HepG2 (cell line): Measurements from ENCODE around the gene CAPS2. TPM values are rescaled to one million over a fixed set of nuclear protein-coding genes. Genes with fewer than 3 reads are reported as not detected.

Source experiments
- ATAC-seq: fragments of 200-7000 bp; cut with Tn5 transposase; 3 replicates; pipeline ENCODE4 v1.9.1; 2020; ENCODE audit warnings: mild to moderate bottlenecking, moderate library complexity
- BruUV-seq: library from RNA; stranded (reverse); fragments of 400-500 nt; replicated peaks from 2 replicates; lab custom pipeline; 2021; lab: Mats Ljungman, UMichigan
- CTCF ChIA-PET: fragments of 300-600 bp; formaldehyde crosslinking; extraction: SDS; loops from one replicate; lab custom pipeline; 2021; ENCODE audit warnings: low total read pairs, inconsistent platforms, low intra/inter-chr PET ratio; lab: Yijun Ruan, JAX
- POLR2A ChIA-PET: fragments of 350-600 bp; sonication (Branson Sonifier 250); formaldehyde crosslinking; loops from one replicate; lab custom pipeline; 2020; ENCODE audit warnings: antibody characterized with exemption, inconsistent platforms; lab: Yijun Ruan, JAX
- DNase-seq: peaks from one replicate; pipeline ENCODE4 v3.0.0-alpha.2; 2015; ENCODE audit warnings: low spot score
- FAIRE-seq: peaks from 3 replicates; lab custom pipeline; 2011; peaks lifted over from hg19 to GRCh38; lab: Jason Lieb, UNC
- H2AFZ ChIP-seq: one replicate; pipeline ENCODE4 v1.6.1; 2011; ENCODE audit warnings: low read length, inconsistent platforms
- H3K27ac ChIP-seq: fragments of 300-600 bp; 3 replicates; pipeline ENCODE4 v1.8.0; 2011; ENCODE audit warnings: mixed run types, mild to moderate bottlenecking, mixed read lengths, low read length, inconsistent platforms; ENCODE audit not compliant: insufficient read depth; ENCODE audit errors: extremely low read length
- H3K27me3 ChIP-seq, 2 experiments: fragments of 200-600 bp in 1 of 2; 2 replicates in 1 of 2; 3 replicates in 1 of 2; pipeline versions ENCODE4 v1.6.0 to v1.8.0; 2011; ENCODE audit warnings: low read length in 2 of 2, mild to moderate bottlenecking in 2 of 2, moderate library complexity in 2 of 2, inconsistent platforms in 1 of 2; ENCODE audit not compliant: insufficient read depth in 2 of 2, control insufficient read depth in 1 of 2
- H3K36me3 ChIP-seq, 2 experiments: fragments of 200-600 bp in 1 of 2; replicated peaks in 1 of 2; 2 replicates in 1 of 2; 3 replicates in 1 of 2; pipeline versions ENCODE4 v1.5.1 to v1.8.0; 2011; ENCODE audit warnings: low read length in 2 of 2, inconsistent platforms in 1 of 2; ENCODE audit not compliant: insufficient read depth in 2 of 2, control insufficient read depth in 1 of 2
- H3K4me1 ChIP-seq: 2 replicates; pipeline ENCODE4 v1.5.1; 2012; ENCODE audit warnings: low read length, inconsistent platforms; ENCODE audit not compliant: insufficient read depth
- H3K4me2 ChIP-seq: 2 replicates; pipeline ENCODE4 v1.6.0; 2011; ENCODE audit warnings: low read depth, low read length, inconsistent platforms
- H3K4me3 ChIP-seq, 3 experiments: fragments of 200-600 bp in 1 of 3; sonication (generic), shearing (Covaris generic) in 1 of 3; replicated peaks in 1 of 3; 2 replicates each; pipeline ENCODE4 v1.5.1; 2011 to 2016; ENCODE audit warnings: low read length in 3 of 3, inconsistent platforms in 2 of 3, low read depth in 2 of 3, mild to moderate bottlenecking in 2 of 3, control low read depth in 1 of 3, mixed read lengths in 1 of 3; ENCODE audit not compliant: insufficient read depth in 1 of 3
- H3K79me2 ChIP-seq: one replicate; pipeline ENCODE4 v1.6.1; 2011; ENCODE audit warnings: low read length, inconsistent platforms; ENCODE audit not compliant: insufficient read depth
- H3K9ac ChIP-seq: 2 replicates; pipeline ENCODE4 v1.6.0; 2011; ENCODE audit warnings: mild to moderate bottlenecking, low read depth, low read length, inconsistent platforms; ENCODE audit not compliant: insufficient read depth
- H3K9me3 ChIP-seq: 2 replicates; pipeline ENCODE4 v1.5.1; 2012; ENCODE audit warnings: mild to moderate bottlenecking, low read length
- H4K20me1 ChIP-seq: 2 replicates; pipeline ENCODE4 v1.6.0; 2011; ENCODE audit warnings: inconsistent platforms, mild to moderate bottlenecking, low read length, moderate library complexity; ENCODE audit not compliant: insufficient read depth
- CCAR2 ChIP-seq: fragments of 200-400 bp; formaldehyde crosslinking; optimal IDR thresholded peaks from 2 replicates; pipeline ENCODE3; 2018; ENCODE audit warnings: low read depth, mild to moderate bottlenecking, low read length, moderate library complexity
- HOXD1 ChIP-seq: sonication (generic); formaldehyde crosslinking; IDR thresholded peaks from 2 replicates; pipeline ENCODE4 v1.5.0; 2020; ENCODE audit warnings: missing genetic modification reagents
- NCOA1 ChIP-seq: sonication (generic); formaldehyde crosslinking; IDR thresholded peaks from 2 replicates; pipeline ENCODE4 v1.9.0; 2021; ENCODE audit warnings: missing genetic modification reagents
- PHF20 ChIP-seq: sonication (generic); formaldehyde crosslinking; IDR thresholded peaks from 2 replicates; pipeline ENCODE4 v1.5.0; 2020; ENCODE audit warnings: mild to moderate bottlenecking, missing genetic modification reagents
- PRMT3 ChIP-seq: sonication (generic); formaldehyde crosslinking; IDR thresholded peaks from 2 replicates; pipeline ENCODE4 v1.8.1; 2022; ENCODE audit warnings: low read depth, mild to moderate bottlenecking, moderate library complexity, missing genetic modification reagents, borderline replicate concordance
- SNAPC2 ChIP-seq: sonication (generic); formaldehyde crosslinking; IDR thresholded peaks from 2 replicates; pipeline ENCODE4 v1.8.1; 2022; ENCODE audit warnings: mild to moderate bottlenecking, missing genetic modification reagents
- STAG1 ChIP-seq: sonication (generic); formaldehyde crosslinking; IDR thresholded peaks from 2 replicates; pipeline ENCODE4 v1.4.0; 2020; ENCODE audit warnings: missing genetic modification reagents
- TEAD3 ChIP-seq: optimal IDR thresholded peaks from 2 replicates; pipeline ENCODE3; 2016; ENCODE audit warnings: borderline replicate concordance
- ZNF20 ChIP-seq: sonication (generic); formaldehyde crosslinking; IDR thresholded peaks from 2 replicates; pipeline ENCODE4 v1.4.0; 2020; ENCODE audit warnings: mild to moderate bottlenecking, moderate library complexity, missing genetic modification reagents
- ZNF547 ChIP-seq: sonication (generic); formaldehyde crosslinking; IDR thresholded peaks from 2 replicates; pipeline ENCODE4 v1.5.1; 2020; ENCODE audit warnings: mild to moderate bottlenecking, missing genetic modification reagents
- ZNF589 ChIP-seq: sonication (generic); formaldehyde crosslinking; conservative IDR thresholded peaks from 2 replicates; pipeline ENCODE4 v1.8.0; 2022; ENCODE audit warnings: mild to moderate bottlenecking, moderate library complexity, missing genetic modification reagents
- ZNF724P ChIP-seq: sonication (generic); formaldehyde crosslinking; IDR thresholded peaks from 2 replicates; pipeline ENCODE4 v1.8.0; 2022; ENCODE audit warnings: missing genetic modification reagents, borderline replicate concordance
- WGBS: methylation state at CpG from one replicate; pipeline ENCODE4 v1.1.6; 2017; ENCODE audit warnings: low lambda C conversion rate; 5-methylcytosine and 5-hydroxymethylcytosine counted together
- in situ Hi-C: cut with HindIII; loops from 2 replicates; pipeline ENCODE4 v1.10.0; 2017; ENCODE audit warnings: low pct_unique_long_range_greater_than_20kb; ENCODE audit not compliant: extremely low pct_ligation_motif_present
- intact Hi-C: fragments of 100-400 bp; cut with micrococcal nuclease; formaldehyde crosslinking; loops from one replicate; pipeline ENCODE4 v1.10.0; 2022; ENCODE audit not compliant: unreplicated experiment
- polyA plus RNA-seq, 8 experiments: library from polyadenylated mRNA; depleted of rRNA in 3 of 8; stranded (reverse) in 7 of 8; unstranded in 1 of 8; fragments of >200 nt; fragmentation: Illumina TruSeq in 4 of 8; extraction: Trizol in 4 of 8; gene quantifications; 2 replicates each; pipeline versions ENCODE4 v1.2.1 to v1.2.3, GENCODE V29; 2011 to 2016; ENCODE audit warnings: low read depth in 4 of 8, missing spikeins in 1 of 8, mixed read lengths in 1 of 8; ENCODE audit not compliant: insufficient read depth in 1 of 8
- total RNA-seq, 5 experiments: library from RNA; depleted of rRNA; stranded (reverse); fragments of >200 nt; fragmentation: Illumina TruSeq; extraction: Trizol; gene quantifications; 2 replicates each; pipeline ENCODE4 v1.2.3, GENCODE V29; 2016; ENCODE audit warnings: low read depth in 1 of 5
- TF ChIP-seq, protein P1 (sequence below): sonication (generic); formaldehyde crosslinking; IDR thresholded peaks from 2 replicates; pipeline ENCODE4 v1.4.0; 2020; ENCODE audit warnings: missing genetic modification reagents
- TF ChIP-seq, protein P2 (sequence below): IDR thresholded peaks from 2 replicates; pipeline ENCODE4 v1.6.1; 2016; ENCODE audit warnings: low read depth, borderline replicate concordance
- TF ChIP-seq, protein P3 (sequence below): sonication (generic); formaldehyde crosslinking; IDR thresholded peaks from 2 replicates; pipeline ENCODE4 v1.4.0; 2020; ENCODE audit warnings: missing genetic modification reagents, borderline replicate concordance

Gene CAPS2
- total and polyA plus RNA-seq, 2 of the 13 experiments (the other 11 are each of a cell fraction or from before 2014, with no cell fraction given): 0.11 TPM; not detected in 1

DNA sequence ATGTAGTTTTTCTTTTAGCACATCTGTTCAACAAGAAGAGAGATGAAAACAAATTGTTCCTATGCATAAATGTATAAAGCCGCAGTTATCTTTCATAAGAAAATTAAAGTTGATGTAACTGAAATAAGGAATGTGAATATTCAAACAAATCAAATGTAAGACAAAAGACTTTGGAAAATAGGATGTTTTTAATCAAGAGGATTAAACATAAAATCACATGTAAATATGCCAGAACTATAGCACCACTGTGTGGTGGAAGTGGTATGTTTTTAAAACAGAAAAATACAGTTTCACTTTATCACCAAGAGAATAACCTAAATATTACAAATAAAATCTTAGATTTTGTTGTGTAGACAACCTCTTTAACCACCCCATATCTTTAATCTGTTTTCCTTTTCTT, 40.4 kb downstream of the CAPS2 start:
- H3K27me3 ChIP-seq: no peaks in the 10 kb centered on the region
- intact Hi-C loops: loop anchor here (1.0 kb wide), 1 partner anchor 486 kb away; no protein-coding TSS in a partner anchor
- H3K27ac ChIP-seq: no peak overlapping the region
- no peaks in the 10 kb centered on the region for H3K9me3 ChIP-seq
- ChIA-PET POLR2A (no interaction called here), CTCF (no interaction called here)
- DNase-seq: no peak
- no peak overlapping the region for H2AFZ ChIP-seq
- H3K79me2 ChIP-seq: no peaks in the 10 kb centered on the region
- no peak for FAIRE-seq
- 38% methylated on average over 1 of the region's 1 CpG for WGBS
- no peaks in the 10 kb centered on the region for H3K4me1 ChIP-seq
- H3K36me3 ChIP-seq: no peaks in the 10 kb centered on the region
- no peak overlapping the region for H3K4me2 ChIP-seq
- ATAC-seq: no peak
- H4K20me1 ChIP-seq: no peaks in the 10 kb centered on the region; the same call in 1 of the 2 replicates
- in situ Hi-C loops: no loop called here
- TF ChIP-seq CCAR2 (no peak), STAG1 (CRISPR knock-in tag) (peak; percentile 35; the same call in 1 of the 2 replicates), SNAPC2 (CRISPR knock-in tag) (no peak)
- no peak overlapping the region for H3K4me3 ChIP-seq
- H3K9ac ChIP-seq: no peak overlapping the region
- BruUV-seq: no TSS peak

DNA sequence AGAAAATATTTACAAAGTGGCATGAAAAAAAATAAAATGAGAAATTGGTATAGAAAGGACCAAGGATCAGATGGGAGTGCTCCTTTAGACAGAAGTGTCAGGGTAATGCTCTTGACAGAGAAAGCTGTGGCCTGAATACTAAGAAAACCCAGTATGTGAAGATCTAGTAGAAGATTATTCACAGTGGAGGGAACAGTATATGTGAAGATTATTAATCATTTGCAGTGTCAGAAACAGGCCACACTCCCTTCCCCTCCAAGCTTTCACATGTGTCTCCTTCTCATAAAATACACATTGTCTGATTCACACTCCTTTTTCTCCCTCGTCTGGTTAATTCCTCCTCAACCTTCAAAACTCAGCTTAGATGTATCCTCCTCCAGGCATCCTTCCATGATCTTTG, 41.3 kb downstream of the CAPS2 start:
- intact Hi-C loops: loop anchor here (1.0 kb wide), 1 partner anchor 486 kb away; no protein-coding TSS in a partner anchor
- no peaks in the 10 kb centered on the region for H3K9me3 ChIP-seq
- 0% methylated on average over 1 of the region's 1 CpG for WGBS
- H2AFZ ChIP-seq: no peak overlapping the region
- in situ Hi-C loops: no loop called here
- no peak overlapping the region for H3K27ac ChIP-seq
- no peaks in the 10 kb centered on the region for H3K79me2 ChIP-seq
- CTCF ChIA-PET: no interaction called here
- no peaks in the 10 kb centered on the region for H3K36me3 ChIP-seq
- no peaks in the 10 kb centered on the region for H3K27me3 ChIP-seq
- H3K9ac ChIP-seq: no peak overlapping the region
- H3K4me3 ChIP-seq: no peak overlapping the region
- ATAC-seq (no peak), DNase-seq (no peak), FAIRE-seq (no peak)
- no peaks in the 10 kb centered on the region for H3K4me1 ChIP-seq
- no TSS peak for BruUV-seq
- no peaks in the 10 kb centered on the region; the same call in 1 of the 2 replicates for H4K20me1 ChIP-seq
- POLR2A ChIA-PET: no interaction called here
- no peak overlapping the region for H3K4me2 ChIP-seq
- TF ChIP-seq NCOA1 (CRISPR knock-in tag) (no peak), TEAD3 (no peak), ZNF589 (no peak), PRMT3 (CRISPR knock-in tag) (no peak), ZNF724P (CRISPR knock-in tag) (no peak), ZNF20 (CRISPR knock-in tag) (no peak), ZNF547 (CRISPR knock-in tag) (no peak), HOXD1 (no peak), PHF20 (CRISPR knock-in tag) (no peak)
- TF ChIP-seq, protein P1, sequence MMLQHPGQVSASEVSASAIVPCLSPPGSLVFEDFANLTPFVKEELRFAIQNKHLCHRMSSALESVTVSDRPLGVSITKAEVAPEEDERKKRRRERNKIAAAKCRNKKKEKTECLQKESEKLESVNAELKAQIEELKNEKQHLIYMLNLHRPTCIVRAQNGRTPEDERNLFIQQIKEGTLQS (CRISPR knock-in tag): no peak
- TF ChIP-seq, protein P2, sequence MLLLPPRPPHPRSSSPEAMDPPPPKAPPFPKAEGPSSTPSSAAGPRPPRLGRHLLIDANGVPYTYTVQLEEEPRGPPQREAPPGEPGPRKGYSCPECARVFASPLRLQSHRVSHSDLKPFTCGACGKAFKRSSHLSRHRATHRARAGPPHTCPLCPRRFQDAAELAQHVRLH (CRISPR knock-in tag): no peak
- TF ChIP-seq, protein P3, sequence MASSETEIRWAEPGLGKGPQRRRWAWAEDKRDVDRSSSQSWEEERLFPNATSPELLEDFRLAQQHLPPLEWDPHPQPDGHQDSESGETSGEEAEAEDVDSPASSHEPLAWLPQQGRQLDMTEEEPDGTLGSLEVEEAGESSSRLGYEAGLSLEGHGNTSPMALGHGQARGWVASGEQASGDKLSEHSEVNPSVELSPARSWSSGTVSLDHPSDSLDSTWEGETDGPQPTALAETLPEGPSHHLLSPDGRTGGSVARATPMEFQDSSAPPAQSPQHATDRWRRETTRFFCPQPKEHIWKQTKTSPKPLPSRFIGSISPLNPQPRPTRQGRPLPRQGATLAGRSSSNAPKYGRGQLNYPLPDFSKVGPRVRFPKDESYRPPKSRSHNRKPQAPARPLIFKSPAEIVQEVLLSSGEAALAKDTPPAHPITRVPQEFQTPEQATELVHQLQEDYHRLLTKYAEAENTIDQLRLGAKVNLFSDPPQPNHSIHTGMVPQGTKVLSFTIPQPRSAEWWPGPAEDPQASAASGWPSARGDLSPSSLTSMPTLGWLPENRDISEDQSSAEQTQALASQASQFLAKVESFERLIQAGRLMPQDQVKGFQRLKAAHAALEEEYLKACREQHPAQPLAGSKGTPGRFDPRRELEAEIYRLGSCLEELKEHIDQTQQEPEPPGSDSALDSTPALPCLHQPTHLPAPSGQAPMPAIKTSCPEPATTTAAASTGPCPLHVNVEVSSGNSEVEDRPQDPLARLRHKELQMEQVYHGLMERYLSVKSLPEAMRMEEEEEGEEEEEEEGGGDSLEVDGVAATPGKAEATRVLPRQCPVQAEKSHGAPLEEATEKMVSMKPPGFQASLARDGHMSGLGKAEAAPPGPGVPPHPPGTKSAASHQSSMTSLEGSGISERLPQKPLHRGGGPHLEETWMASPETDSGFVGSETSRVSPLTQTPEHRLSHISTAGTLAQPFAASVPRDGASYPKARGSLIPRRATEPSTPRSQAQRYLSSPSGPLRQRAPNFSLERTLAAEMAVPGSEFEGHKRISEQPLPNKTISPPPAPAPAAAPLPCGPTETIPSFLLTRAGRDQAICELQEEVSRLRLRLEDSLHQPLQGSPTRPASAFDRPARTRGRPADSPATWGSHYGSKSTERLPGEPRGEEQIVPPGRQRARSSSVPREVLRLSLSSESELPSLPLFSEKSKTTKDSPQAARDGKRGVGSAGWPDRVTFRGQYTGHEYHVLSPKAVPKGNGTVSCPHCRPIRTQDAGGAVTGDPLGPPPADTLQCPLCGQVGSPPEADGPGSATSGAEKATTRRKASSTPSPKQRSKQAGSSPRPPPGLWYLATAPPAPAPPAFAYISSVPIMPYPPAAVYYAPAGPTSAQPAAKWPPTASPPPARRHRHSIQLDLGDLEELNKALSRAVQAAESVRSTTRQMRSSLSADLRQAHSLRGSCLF (CRISPR knock-in tag): no peak
